Vagina (tissue), 2 donors: Measurements from ENCODE around the gene OTULIN.

Experiments used
- POLR2A ChIP-seq, 2 donors: fragments of 450-650 bp; IDR thresholded peaks; one replicate each; pipeline ENCODE4 v1.6.1; 2017; ENCODE audit warnings: antibody characterized with exemption in 2 of 2, mild to moderate bottlenecking in 2 of 2, moderate library complexity in 2 of 2
- POLR2AphosphoS5 ChIP-seq, 2 donors: sonication (generic); formaldehyde crosslinking; IDR thresholded peaks; one replicate each; pipeline ENCODE4 v1.9.0; 2017; ENCODE audit warnings: antibody characterized with exemption in 2 of 2, mild to moderate bottlenecking in 2 of 2, low read depth in 1 of 2; ENCODE audit not compliant: insufficient read depth in 1 of 2
- TF ChIP-seq, protein P1 (sequence below), 3 experiments: fragments of 450-650 bp in 2 of 3; fragments of 200-600 bp in 1 of 3; sonication (generic) in 1 of 3; IDR thresholded peaks; one replicate each; pipeline ENCODE4 v1.5.1; 2017 to 2019; ENCODE audit warnings: antibody characterized with exemption in 3 of 3, mild to moderate bottlenecking in 2 of 3, moderate library complexity in 2 of 3

DNA sequence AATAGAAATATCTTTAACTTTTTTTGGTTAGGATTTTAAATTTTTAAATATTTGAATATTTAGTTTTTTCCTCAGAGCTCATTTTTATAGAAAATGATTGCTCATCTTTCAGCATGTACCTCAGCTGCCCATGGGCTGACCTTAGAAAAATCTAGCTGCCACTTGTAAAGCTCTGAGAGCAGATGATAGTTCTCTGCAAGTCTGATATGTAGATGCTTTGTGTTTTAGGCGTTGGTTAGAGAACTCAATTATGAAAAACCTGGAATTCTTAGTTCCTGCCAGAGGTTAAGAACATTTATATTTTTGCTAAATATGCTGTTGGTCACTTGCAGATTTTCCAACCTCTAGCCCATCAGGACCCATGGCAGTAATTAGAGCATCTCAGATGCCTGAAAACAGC, 15.1 kb downstream of the OTULIN start:
- TF ChIP-seq, protein P1, sequence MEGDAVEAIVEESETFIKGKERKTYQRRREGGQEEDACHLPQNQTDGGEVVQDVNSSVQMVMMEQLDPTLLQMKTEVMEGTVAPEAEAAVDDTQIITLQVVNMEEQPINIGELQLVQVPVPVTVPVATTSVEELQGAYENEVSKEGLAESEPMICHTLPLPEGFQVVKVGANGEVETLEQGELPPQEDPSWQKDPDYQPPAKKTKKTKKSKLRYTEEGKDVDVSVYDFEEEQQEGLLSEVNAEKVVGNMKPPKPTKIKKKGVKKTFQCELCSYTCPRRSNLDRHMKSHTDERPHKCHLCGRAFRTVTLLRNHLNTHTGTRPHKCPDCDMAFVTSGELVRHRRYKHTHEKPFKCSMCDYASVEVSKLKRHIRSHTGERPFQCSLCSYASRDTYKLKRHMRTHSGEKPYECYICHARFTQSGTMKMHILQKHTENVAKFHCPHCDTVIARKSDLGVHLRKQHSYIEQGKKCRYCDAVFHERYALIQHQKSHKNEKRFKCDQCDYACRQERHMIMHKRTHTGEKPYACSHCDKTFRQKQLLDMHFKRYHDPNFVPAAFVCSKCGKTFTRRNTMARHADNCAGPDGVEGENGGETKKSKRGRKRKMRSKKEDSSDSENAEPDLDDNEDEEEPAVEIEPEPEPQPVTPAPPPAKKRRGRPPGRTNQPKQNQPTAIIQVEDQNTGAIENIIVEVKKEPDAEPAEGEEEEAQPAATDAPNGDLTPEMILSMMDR (IDR thresholded peaks at IDR 0.05): no peak
- TF ChIP-seq POLR2A (IDR thresholded peaks at IDR 0.05) (no peak), POLR2AphosphoS5 (IDR thresholded peaks at IDR 0.05; ENCODE audit: insufficient read depth in 1 of 2, low read depth in 1 of 2) (no peak)
